Adrenal gland (tissue), 12 donors: Measurements from ENCODE around the gene SLC7A6. TPM values are rescaled to one million over a fixed set of nuclear protein-coding genes. Genes with fewer than 3 reads are reported as not detected.
A peak's percentile ranks its signal among the peaks of the same experiment; 100 is the strongest.
"Not testable (repeated sequence)": the region's sequence is repeated elsewhere in the genome, so short reads cannot be mapped to it uniquely, and the experiment has no call there.

Experiments used
- DNase-seq, 7 donors: peaks; one replicate each; pipeline ENCODE4 v3.0.0-alpha.2; 2019 to 2020
- H3K27ac ChIP-seq, 5 donors: fragments of 200-600 bp; sonication (generic) in 4 of 5; 1 replicate in 3 of 5; 2 replicates in 2 of 5; pipeline versions ENCODE4 v1.5.1 to v1.8.0; 2016 to 2020; ENCODE audit warnings: mild to moderate bottlenecking in 1 of 5
- H3K27me3 ChIP-seq: fragments of 200-600 bp; 2 replicates; pipeline ENCODE4 v1.8.0; 2021
- H3K36me3 ChIP-seq, 2 donors: fragments of 200-600 bp; replicated peaks in 1 of 2; 1 replicate in 1 of 2; 2 replicates in 1 of 2; pipeline versions ENCODE4 v1.5.1 to v1.8.0; 2018 to 2022
- H3K4me1 ChIP-seq, 2 donors: fragments of 200-600 bp; replicated peaks in 1 of 2; 1 replicate in 1 of 2; 2 replicates in 1 of 2; pipeline versions ENCODE4 v1.5.1 to v1.8.0; 2018 to 2021
- H3K4me3 ChIP-seq, 4 donors: fragments of 200-600 bp; sonication (generic) in 3 of 4; one replicate each; pipeline ENCODE4 v1.5.1; 2016 to 2018
- H3K9me3 ChIP-seq, 3 donors: fragments of 200-600 bp; sonication (generic) in 1 of 3; replicated peaks in 1 of 3; 1 replicate in 2 of 3; 2 replicates in 1 of 3; pipeline versions ENCODE4 v1.5.1 to v1.8.0; 2016 to 2021
- CTCF ChIP-seq, 6 experiments: fragments of 450-650 bp in 4 of 6; fragments of 200-600 bp in 2 of 6; sonication (generic) in 1 of 6; IDR thresholded peaks; 1 replicate in 5 of 6; 2 replicates in 1 of 6; pipeline versions ENCODE4 v1.5.1 to v1.8.0; 2016 to 2021; ENCODE audit warnings: antibody characterized with exemption in 6 of 6, mild to moderate bottlenecking in 2 of 6, moderate library complexity in 1 of 6
- POLR2A ChIP-seq, 2 donors: fragments of 450-650 bp; IDR thresholded peaks; one replicate each; pipeline ENCODE4 v1.6.1; 2017; ENCODE audit warnings: antibody characterized with exemption in 2 of 2, mild to moderate bottlenecking in 2 of 2, moderate library complexity in 1 of 2
- WGBS, 4 donors: extraction: QIAGEN DNeasy Blood & Tissue Kit in 2 of 4; methylation state at CpG; one replicate each; pipeline versions ENCODE4 v1.1.5 to v1.1.7; 2013 to 2017; 5-methylcytosine and 5-hydroxymethylcytosine counted together
- intact Hi-C, 2 donors: fragments of 100-400 bp; cut with DNase I; formaldehyde crosslinking; loops; one replicate each; pipeline versions ENCODE4 v1.14.1 to v1.15.0; 2022 to 2023
- polyA plus RNA-seq, 3 donors: library from polyadenylated mRNA; stranded (reverse); fragments of 200-250 nt in 2 of 3; fragments of 350-450 nt in 1 of 3; fragmentation: Illumina TruSeq in 1 of 3; extraction: RNeasy Lipid Tissue Mini Kit (QIAGEN cat#74804) in 1 of 3; gene quantifications; one replicate each; pipeline ENCODE4 v1.2.3, GENCODE V29; 2013 to 2014
- total RNA-seq, 9 donors: library from RNA; depleted of rRNA in 4 of 9; stranded (reverse); fragments of >200 nt in 4 of 9; fragments of 120-200 nt in 1 of 9; fragmentation: NEBNext Ultra II Directional in 1 of 9; extraction: Animal tissue kit (Norgen Biotek cat#: 25700) in 1 of 9; gene quantifications; one replicate each; pipeline versions ENCODE4 v1.1.0 to v1.2.4, GENCODE V29; 2013 to 2023
- donor health status: healthy with polysubstance abuse.
- donor health status: Bipolar disorder and iron deficiency.
- donor health status: DM: yes; HTN: yes; CAD: no.
- donor health status: DM: no; HTN: no; CAD: no.
- donor health status: DM: no; HTN: no; CAD: no.
- donor health status: DM: yes; HTN: yes; CAD: no.

SLC7A6 gene
- total and polyA plus RNA-seq, 12 donors: 2.0 to 54.7 (median 22.0) TPM

GRCh38 chr16:68287276-68288251 lies 23.2 kb downstream of the SLC7A6 start:
- H3K36me3 ChIP-seq: peaks cover 0 to 29% of the 10 kb centered on the region in 2 donors
- H3K27ac ChIP-seq: peak overlapping the region; percentile 1 to 91 (median 69)
- H3K4me1 ChIP-seq: peaks cover 28 to 61% of the 10 kb centered on the region in 2 donors

DNA sequence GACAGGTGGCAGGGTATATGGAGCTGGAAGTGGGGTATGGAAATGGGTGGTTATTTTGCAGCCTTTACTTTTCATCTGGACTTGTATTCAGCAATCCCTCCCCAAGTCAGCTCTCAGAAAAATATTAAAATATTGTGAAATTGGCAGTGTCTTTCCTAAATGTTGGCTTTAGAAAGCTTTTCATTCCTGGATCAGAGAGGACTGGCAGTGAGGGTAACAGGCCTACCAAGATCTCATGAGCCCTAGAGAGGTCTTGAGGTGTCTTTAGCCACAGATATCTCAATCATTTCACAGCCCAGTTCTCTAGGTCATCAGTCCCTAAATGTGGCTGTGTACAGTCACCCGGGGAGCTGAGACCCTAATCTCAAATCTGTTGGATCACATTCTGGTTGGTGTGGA lies 23.9 kb downstream of the SLC7A6 start:
- WGBS, 4 donors: 86 to 100% (median 92%) methylated on average over 1 of the region's 1 CpG
- H3K27ac ChIP-seq: peak overlapping the region in 4 of 5 donors; percentile 17 to 91 (median 72)

More at GRCh38 chr16:68287276-68288251, 23.2 kb downstream of the SLC7A6 start:
- intact Hi-C loops: no loop called here
- Histone ChIP-seq H3K4me3 (no peak overlapping the region), H3K27me3 (no peaks in the 10 kb centered on the region), H3K9me3 (no peaks in the 10 kb centered on the region)
- DNase-seq: peak; percentile 75 to 95 (median 93)
- TF ChIP-seq POLR2A (IDR thresholded peaks at IDR 0.05) (peak in 1 of 2 donors; percentile 22), CTCF (IDR thresholded peaks at IDR 0.05) (peak in 5 of 6 experiments; percentile 23 to 62 (median 48))
- 44 to 68% (median 65%) methylated on average over 11 of the region's 11 CpGs for WGBS, 4 donors

DNA sequence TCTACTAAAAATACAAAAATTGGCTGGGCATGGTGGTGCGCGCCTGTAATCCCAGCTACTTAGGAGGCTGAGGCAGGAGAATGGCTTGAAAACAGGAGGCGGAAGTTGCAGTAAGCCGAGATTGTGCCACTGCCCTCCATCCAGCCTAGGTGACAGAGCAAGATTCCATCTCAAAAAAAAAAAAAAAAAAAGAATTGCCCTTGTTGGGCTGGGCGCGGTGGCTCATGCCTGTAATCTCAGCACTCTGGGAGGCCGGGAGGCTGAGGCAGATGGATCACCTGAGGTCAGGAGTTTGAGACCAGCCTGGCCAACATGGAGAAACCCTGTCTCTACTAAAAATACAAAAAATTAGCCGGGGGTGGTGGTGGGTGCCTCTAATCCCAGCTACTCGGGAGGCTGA lies 24.5 kb downstream of the SLC7A6 start:
- H3K4me3 ChIP-seq, H3K9me3 ChIP-seq, intact Hi-C loops, H3K27me3 ChIP-seq, DNase-seq: not testable (repeated sequence)
- WGBS, 4 donors: 85 to 90% (median 87%) methylated on average over 9 of the region's 9 CpGs
- H3K27ac ChIP-seq: peak overlapping the region in 4 of 5 donors; percentile 17 to 91 (median 72)
- peaks cover 0 to 40% of the 10 kb centered on the region in 2 donors for H3K36me3 ChIP-seq
- H3K4me1 ChIP-seq: peaks cover 26 to 50% of the 10 kb centered on the region in 2 donors

More for the DNA sequence above, 23.9 kb downstream of the SLC7A6 start:
- H3K4me3 ChIP-seq: no peak overlapping the region
- peaks cover 26 to 55% of the 10 kb centered on the region in 2 donors for H3K4me1 ChIP-seq
- TF ChIP-seq POLR2A (IDR thresholded peaks at IDR 0.05) (no peak), CTCF (IDR thresholded peaks at IDR 0.05) (no peak)
- no peak for DNase-seq
- H3K36me3 ChIP-seq: peaks cover 0 to 35% of the 10 kb centered on the region in 2 donors
- no peaks in the 10 kb centered on the region for H3K9me3 ChIP-seq
- H3K27me3 ChIP-seq: no peaks in the 10 kb centered on the region
- intact Hi-C loops: no loop called here

DNA sequence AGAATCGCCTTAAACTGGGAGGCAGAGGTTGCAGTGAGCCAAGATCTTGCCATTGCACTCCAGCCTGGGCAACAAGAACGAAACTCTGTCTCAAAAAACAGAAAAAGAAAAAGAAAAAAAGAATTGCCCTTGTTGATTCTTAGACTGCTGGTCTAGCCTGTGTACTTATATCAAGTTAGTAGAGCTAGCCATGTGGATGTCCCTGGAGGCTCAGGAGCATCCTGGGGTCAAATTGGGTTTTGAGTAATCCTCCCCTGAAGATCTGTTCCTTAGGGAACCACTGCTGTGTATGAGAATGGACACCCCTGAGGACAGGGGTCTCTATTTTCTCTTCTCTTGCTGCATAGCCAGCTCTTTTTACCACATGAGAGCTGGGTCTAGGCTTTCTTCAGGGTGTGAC lies 24.9 kb downstream of the SLC7A6 start:
- intact Hi-C loops: no loop called here
- Histone ChIP-seq H3K36me3 (peaks cover 0 to 41% of the 10 kb centered on the region in 2 donors), H3K27ac (peak overlapping the region in 3 of 5 donors; percentile 10 to 91 (median 40)), H3K4me1 (peaks cover 26 to 46% of the 10 kb centered on the region in 2 donors), H3K4me3 (no peak overlapping the region), H3K9me3 (no peaks in the 10 kb centered on the region), H3K27me3 (no peaks in the 10 kb centered on the region)
- WGBS, 4 donors: 91 to 97% (median 94%) methylated on average over 2 of the region's 2 CpGs
- no peak for DNase-seq
- TF ChIP-seq POLR2A (IDR thresholded peaks at IDR 0.05) (no peak), CTCF (IDR thresholded peaks at IDR 0.05) (no peak)
